ENCODE results near the gene PDLIM7. TPM values are rescaled to one million over a fixed set of nuclear protein-coding genes. Genes with fewer than 3 reads are reported as not detected.

Gene PDLIM7
- total RNA-seq, 1 donor from 2014 or later = 118 TPM

DNA sequence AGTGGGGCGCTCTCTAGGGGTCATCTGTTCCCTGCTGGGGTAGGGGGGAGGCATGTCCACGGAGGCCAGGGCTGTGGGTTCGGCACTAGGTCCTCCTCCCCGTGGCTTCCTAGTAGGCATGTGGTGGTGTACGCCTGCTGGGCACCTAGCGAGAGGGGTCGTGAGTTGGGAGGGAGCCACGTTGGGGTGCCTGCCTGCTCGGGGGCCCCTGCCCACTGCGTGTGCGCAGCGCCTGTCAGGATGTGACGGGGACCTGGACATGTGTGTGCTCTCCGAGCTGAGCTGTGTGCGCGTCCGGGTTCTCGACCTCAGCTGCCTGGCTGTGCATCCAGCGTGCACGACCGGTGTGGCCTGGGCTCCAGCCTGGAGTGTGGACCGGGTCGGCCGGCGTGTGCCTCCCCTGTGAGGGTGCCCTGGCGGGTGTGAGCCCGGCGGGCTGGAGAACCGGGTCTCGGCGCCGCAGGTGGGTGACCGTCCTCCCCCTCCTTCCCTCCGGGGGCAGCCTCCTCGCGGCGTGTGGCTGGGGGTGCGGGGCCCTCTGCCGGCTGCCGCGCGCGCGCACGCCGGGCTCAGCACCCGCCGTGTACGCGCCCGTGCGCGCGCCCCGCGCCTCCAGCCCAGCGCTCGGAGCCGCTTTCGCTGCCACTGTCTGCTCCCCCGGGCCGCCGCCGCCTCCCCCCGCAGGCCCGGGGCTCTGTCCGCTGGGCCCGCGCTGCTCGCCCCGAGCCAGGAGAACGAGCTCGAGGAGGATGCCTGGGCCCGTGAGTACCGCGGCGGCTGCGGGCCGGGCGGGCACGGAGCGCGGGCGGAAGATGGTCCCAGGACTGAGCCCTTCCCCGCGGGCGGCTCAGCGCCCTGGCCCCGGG lies 51.0 kb downstream of the PDLIM7 start, which contains the start of gene PRR7:
PRR7 (plus strand) TSS at position 615 of the 866 bp plus-strand sequence. CDS start 8,254 bp downstream, outside the sequence.
- intact Hi-C loops (cut with DNase I) = no loop called here
- TF ChIP-seq POLR2AphosphoS5 (IDR thresholded peaks at IDR 0.05; ENCODE audit: insufficient read depth in 1 of 2, low read depth in 1 of 2) = peak in 1 of 2 donors; percentile 32
- TF ChIP-seq POLR2A (IDR thresholded peaks at IDR 0.05) = no peak
- no peak for DNase-seq (ENCODE audit: extremely low spot score in 2 of 2)
- Histone ChIP-seq H3K4me3 (peak within 1 kb of the TSS; percentile 50 to 70), H3K9me3 (no peaks in the 10 kb centered on the region), H3K4me1 (peaks cover 36% of the 10 kb centered on the region), H3K27me3 (no peaks in the 10 kb centered on the region), H3K36me3 (peaks cover 0 to 7% of the 10 kb centered on the region in 2 donors), H3K27ac (peak within 1 kb of the TSS; percentile 19)

DNA sequence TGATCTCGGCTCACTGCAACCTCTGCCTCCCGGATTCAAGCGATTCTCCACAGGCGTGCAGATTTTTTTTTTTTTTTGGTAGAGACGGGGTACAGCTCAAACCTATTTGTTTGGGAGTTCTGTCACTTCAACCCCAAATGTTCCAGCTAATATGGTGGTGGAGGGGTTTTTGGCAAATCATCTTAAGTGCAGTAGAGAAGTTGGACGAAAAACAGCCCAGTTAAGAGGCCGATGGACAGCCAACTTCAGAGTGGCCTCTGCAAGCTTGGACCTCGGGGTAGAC lies 51.5 kb downstream of the PDLIM7 start:
- DNase-seq (ENCODE audit: extremely low spot score in 2 of 2) = no peak
- Histone ChIP-seq H3K36me3 (peaks cover 0 to 13% of the 10 kb centered on the region in 2 donors), H3K9me3 (no peaks in the 10 kb centered on the region), H3K4me1 (peaks cover 36% of the 10 kb centered on the region), H3K27me3 (no peaks in the 10 kb centered on the region), H3K27ac (no peak overlapping the region), H3K4me3 (peak overlapping the region; percentile 50 to 70)
- intact Hi-C loops (cut with DNase I) = no loop called here
- TF ChIP-seq POLR2A (IDR thresholded peaks at IDR 0.05) (no peak), POLR2AphosphoS5 (IDR thresholded peaks at IDR 0.05; ENCODE audit: insufficient read depth in 1 of 2, low read depth in 1 of 2) (no peak), CTCF (IDR thresholded peaks at IDR 0.05) (no peak)

- Histone ChIP-seq H3K4me1 (peaks cover 33% of the 10 kb centered on the region), H3K27me3 (no peaks in the 10 kb centered on the region), H3K9me3 (no peaks in the 10 kb centered on the region), H3K27ac (no peak overlapping the region), H3K4me3 (no peak overlapping the region), H3K36me3 (peaks cover 0 to 16% of the 10 kb centered on the region in 2 donors)
- no peak for TF ChIP-seq POLR2AphosphoS5 (IDR thresholded peaks at IDR 0.05; ENCODE audit: insufficient read depth in 1 of 2, low read depth in 1 of 2)
- TF ChIP-seq CTCF (IDR thresholded peaks at IDR 0.05) = no peak
- no peak for TF ChIP-seq POLR2A (IDR thresholded peaks at IDR 0.05)
- no peak for DNase-seq (ENCODE audit: extremely low spot score in 2 of 2)
- intact Hi-C loops (cut with DNase I) = no loop called here
Observed at GRCh38 chr5:177445052-177445916, 52.1 kb downstream of the PDLIM7 start.

GRCh38 chr5:177444106-177445051 lies 53.0 kb downstream of the PDLIM7 start:
- H3K4me1 ChIP-seq = peaks cover 24% of the 10 kb centered on the region
- intact Hi-C loops (cut with DNase I) = no loop called here

More at GRCh38 chr5:177444106-177445051, 53.0 kb downstream of the PDLIM7 start:
- H3K27me3 ChIP-seq = no peaks in the 10 kb centered on the region
- H3K36me3 ChIP-seq = peaks cover 0 to 16% of the 10 kb centered on the region in 2 donors
- no peak for DNase-seq (ENCODE audit: extremely low spot score in 2 of 2)
- H3K27ac ChIP-seq = no peak overlapping the region
- H3K4me3 ChIP-seq = no peak overlapping the region
- TF ChIP-seq POLR2AphosphoS5 (IDR thresholded peaks at IDR 0.05; ENCODE audit: insufficient read depth in 1 of 2, low read depth in 1 of 2) (no peak), CTCF (IDR thresholded peaks at IDR 0.05) (no peak), POLR2A (IDR thresholded peaks at IDR 0.05) (no peak)
- H3K9me3 ChIP-seq = no peaks in the 10 kb centered on the region

Data from vagina (tissue), 2 donors.